ENCODE results near the gene NDUFA11.

Gene NDUFA11

DNA sequence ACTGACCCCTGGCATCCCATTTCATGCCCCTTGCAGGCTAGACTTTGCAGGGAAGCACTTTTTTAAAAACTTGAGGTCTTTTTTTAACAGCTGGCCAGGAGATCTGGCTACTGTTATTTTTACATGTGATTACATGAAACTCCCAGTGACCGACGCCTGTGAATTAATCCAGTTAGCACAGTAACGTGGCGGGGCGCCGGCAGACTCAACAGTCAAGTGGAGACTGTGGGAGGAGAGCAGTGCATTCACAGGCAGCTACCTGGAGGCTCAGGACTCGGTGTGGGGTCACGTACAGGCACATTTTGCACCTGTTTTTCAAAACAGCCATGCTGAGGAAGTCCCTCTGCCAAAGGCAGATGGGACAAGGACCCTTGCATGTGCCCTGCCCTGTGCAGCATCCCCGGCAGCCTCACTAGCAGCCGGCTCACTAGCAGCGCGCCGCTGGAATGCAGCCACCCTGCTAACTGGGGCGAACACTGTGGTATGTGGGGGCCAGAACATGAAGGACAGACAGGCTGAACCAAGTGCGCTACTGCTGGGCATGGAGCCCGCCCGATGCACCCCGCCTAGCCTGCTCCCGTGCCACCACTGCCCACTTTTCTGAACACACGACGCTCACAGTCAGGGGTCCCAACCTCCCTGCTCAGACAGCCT lies 29.1 kb upstream of the NDUFA11 start:
- H3K4me3 ChIP-seq (ENCODE audit: control insufficient read depth, low read depth, low read length): no peak overlapping the region
- no peak for DNase-seq (ENCODE audit: low read depth)
- TF ChIP-seq, protein P1, sequence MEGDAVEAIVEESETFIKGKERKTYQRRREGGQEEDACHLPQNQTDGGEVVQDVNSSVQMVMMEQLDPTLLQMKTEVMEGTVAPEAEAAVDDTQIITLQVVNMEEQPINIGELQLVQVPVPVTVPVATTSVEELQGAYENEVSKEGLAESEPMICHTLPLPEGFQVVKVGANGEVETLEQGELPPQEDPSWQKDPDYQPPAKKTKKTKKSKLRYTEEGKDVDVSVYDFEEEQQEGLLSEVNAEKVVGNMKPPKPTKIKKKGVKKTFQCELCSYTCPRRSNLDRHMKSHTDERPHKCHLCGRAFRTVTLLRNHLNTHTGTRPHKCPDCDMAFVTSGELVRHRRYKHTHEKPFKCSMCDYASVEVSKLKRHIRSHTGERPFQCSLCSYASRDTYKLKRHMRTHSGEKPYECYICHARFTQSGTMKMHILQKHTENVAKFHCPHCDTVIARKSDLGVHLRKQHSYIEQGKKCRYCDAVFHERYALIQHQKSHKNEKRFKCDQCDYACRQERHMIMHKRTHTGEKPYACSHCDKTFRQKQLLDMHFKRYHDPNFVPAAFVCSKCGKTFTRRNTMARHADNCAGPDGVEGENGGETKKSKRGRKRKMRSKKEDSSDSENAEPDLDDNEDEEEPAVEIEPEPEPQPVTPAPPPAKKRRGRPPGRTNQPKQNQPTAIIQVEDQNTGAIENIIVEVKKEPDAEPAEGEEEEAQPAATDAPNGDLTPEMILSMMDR (IDR thresholded peaks at IDR 0.05; ENCODE audit: control insufficient read depth, insufficient read depth, low read depth, low read length, missing control alignments): no peak

DNA sequence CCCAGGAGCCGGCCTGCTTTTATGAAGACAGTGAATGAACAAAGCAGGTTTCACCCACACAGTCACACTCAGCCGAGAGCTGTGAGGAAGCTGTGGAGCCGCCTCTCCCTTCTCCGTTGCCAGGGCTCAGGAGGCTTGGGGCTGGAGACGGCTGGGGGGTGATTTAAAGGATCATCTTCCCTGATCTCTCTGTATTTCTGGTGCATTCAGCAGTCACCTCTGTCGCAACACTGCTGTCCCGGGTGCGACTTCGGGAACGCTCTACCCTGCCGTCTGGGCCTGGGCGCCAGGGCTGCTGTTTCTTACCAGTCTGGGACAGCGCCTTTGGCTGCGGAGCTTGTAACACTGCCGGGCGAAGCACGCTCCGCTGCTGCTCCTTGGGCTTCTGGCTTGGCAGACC lies 28.6 kb upstream of the NDUFA11 start:
- no peak for DNase-seq (ENCODE audit: low read depth)
- TF ChIP-seq, protein P1 (IDR thresholded peaks at IDR 0.05; ENCODE audit: control insufficient read depth, insufficient read depth, low read depth, low read length, missing control alignments): no peak
- H3K4me3 ChIP-seq (ENCODE audit: control insufficient read depth, low read depth, low read length): no peak overlapping the region

DNA sequence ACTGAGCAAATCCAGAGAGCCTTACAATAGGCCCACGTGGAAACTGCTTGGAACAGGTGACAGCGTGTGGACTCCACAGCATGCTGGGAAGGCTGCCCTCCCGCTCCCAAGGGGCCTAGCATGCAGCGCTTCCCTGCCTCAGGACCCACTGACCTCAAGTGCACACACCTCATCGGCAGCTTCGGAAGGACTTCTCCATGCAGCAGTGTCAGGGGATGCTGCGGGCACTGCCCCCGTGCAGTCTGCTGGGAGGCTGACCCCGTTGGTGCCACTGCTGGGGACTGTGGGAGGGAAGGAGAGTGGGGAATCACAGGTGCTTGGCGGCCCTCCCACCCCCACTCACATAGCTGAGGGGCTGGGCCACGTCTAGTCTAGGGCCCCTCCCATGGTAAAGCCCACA lies 27.7 kb upstream of the NDUFA11 start:
- H3K4me3 ChIP-seq (ENCODE audit: control insufficient read depth, low read depth, low read length): no peak overlapping the region
- TF ChIP-seq, protein P1 (IDR thresholded peaks at IDR 0.05; ENCODE audit: control insufficient read depth, insufficient read depth, low read depth, low read length, missing control alignments): no peak
- DNase-seq (ENCODE audit: low read depth): no peak

DNA sequence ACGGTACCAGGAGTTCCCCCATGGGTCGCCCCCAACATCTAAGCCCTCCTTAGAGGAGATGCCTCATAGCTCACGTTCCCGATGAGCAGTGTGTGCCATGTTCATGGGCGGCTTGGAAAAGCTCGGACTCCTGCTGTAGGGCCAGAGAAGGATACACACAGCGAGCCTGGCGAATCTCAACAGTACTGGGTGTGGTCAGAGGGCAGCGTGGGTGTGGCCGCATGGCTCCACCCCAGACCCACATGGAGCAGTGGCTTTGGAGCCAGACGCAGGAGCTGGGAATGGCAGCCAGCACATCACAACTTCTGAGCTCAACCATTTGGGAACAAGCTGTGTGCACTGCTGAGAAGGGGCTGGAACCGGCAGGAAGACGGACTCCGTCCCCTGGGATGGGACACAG lies 26.0 kb upstream of the NDUFA11 start:
- TF ChIP-seq, protein P1 (IDR thresholded peaks at IDR 0.05; ENCODE audit: control insufficient read depth, insufficient read depth, low read depth, low read length, missing control alignments): no peak
- DNase-seq (ENCODE audit: low read depth): no peak
- no peak overlapping the region for H3K4me3 ChIP-seq (ENCODE audit: control insufficient read depth, low read depth, low read length)

DNA sequence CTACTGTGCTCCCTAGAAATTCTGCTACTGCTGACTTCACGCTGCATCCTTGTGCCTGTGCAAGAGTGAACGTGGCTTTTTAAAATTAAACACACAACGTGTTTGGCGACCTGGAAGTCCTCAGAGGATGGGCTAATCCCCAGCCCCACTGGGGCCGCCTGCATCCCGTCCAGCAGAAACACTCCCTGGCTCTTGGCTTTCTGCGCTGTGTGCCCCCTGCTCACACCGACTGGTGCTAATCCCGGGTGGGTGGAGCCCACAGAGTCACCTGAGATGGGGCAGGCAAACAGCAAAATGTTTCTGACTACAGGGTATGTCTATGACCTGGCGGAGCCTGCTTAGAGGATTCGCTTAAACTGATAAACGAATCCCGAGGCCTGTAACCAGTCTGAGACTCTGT lies 25.6 kb upstream of the NDUFA11 start:
- H3K4me3 ChIP-seq (ENCODE audit: control insufficient read depth, low read depth, low read length): no peak overlapping the region
- TF ChIP-seq, protein P1 (IDR thresholded peaks at IDR 0.05; ENCODE audit: control insufficient read depth, insufficient read depth, low read depth, low read length, missing control alignments): no peak
- no peak for DNase-seq (ENCODE audit: low read depth)

DNA sequence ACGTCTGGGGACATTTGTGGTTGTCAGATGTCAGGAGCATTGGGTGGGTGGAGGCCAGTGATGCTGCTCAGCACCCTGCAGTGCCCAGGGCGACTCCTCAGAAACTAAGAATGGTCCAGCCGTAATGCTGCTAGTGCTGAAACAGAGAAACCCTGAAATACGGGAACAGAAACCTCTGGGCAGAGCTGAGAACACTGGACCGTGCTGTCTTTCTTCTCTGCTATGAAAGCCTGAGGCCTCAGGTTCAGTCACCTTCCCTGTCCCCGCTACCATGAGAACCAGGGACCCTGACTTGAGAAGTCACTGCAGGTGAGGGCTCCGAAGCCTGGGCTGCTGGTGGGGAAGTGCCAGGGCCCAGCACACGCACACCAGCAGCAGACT lies 23.8 kb upstream of the NDUFA11 start:
- DNase-seq (ENCODE audit: low read depth): no peak
- TF ChIP-seq, protein P1 (IDR thresholded peaks at IDR 0.05; ENCODE audit: control insufficient read depth, insufficient read depth, low read depth, low read length, missing control alignments): no peak
- no peak overlapping the region for H3K4me3 ChIP-seq (ENCODE audit: control insufficient read depth, low read depth, low read length)
